Measurements from ENCODE around the gene CSGALNACT2. TPM values are rescaled to one million over a fixed set of nuclear protein-coding genes. Genes with fewer than 3 reads are reported as not detected.
"Not testable (repeated sequence)": the region's sequence is repeated elsewhere in the genome, so short reads cannot be mapped to it uniquely, and the experiment has no call there.

The CSGALNACT2 gene
- total RNA-seq, 1 donor from 2014 or later: 38.7 TPM

- H3K9me3 Mint-ChIP-seq (ENCODE audit: low read depth): peaks cover 16% of the 10 kb centered on the region
- no peaks in the 10 kb centered on the region for H3K27me3 Mint-ChIP-seq (ENCODE audit: low read depth)
- no peak overlapping the region for H3K4me3 Mint-ChIP-seq (ENCODE audit: unreplicated experiment)
- DNase-seq (ENCODE audit: low spot score): no peak
- no peaks in the 10 kb centered on the region for H3K4me1 Mint-ChIP-seq (ENCODE audit: low read depth)
- TF ChIP-seq CTCF (IDR thresholded peaks at IDR 0.05): no peak
- no peak overlapping the region for H3K27ac Mint-ChIP-seq (ENCODE audit: unreplicated experiment)
- H3K36me3 Mint-ChIP-seq (ENCODE audit: low read depth): peaks cover 45% of the 10 kb centered on the region
These were observed 39.4 kb downstream of the CSGALNACT2 start for GRCh38 chr10:43177595-43177994.

- Mint-ChIP-seq H3K9me3 (ENCODE audit: low read depth) (peaks cover 16% of the 10 kb centered on the region), H3K27me3 (ENCODE audit: low read depth) (no peaks in the 10 kb centered on the region), H3K27ac (ENCODE audit: unreplicated experiment) (no peak overlapping the region), H3K4me3 (ENCODE audit: unreplicated experiment) (no peak overlapping the region), H3K4me1 (ENCODE audit: low read depth) (peaks cover under 1% of the 10 kb centered on the region), H3K36me3 (ENCODE audit: low read depth) (peaks cover 50% of the 10 kb centered on the region)
- no peak for TF ChIP-seq CTCF (IDR thresholded peaks at IDR 0.05)
- no peak for DNase-seq (ENCODE audit: low spot score)
These were observed 42.9 kb downstream of the CSGALNACT2 start for GRCh38 chr10:43181146-43181545.

GRCh38 chr10:43183764-43184163 is 45.5 kb downstream of the CSGALNACT2 start:
- not testable (repeated sequence) for H3K4me3 Mint-ChIP-seq (ENCODE audit: unreplicated experiment); H3K4me1 Mint-ChIP-seq (ENCODE audit: low read depth); H3K9me3 Mint-ChIP-seq (ENCODE audit: low read depth); H3K27me3 Mint-ChIP-seq (ENCODE audit: low read depth); H3K27ac Mint-ChIP-seq (ENCODE audit: unreplicated experiment); DNase-seq (ENCODE audit: low spot score)
- peaks cover 36% of the 10 kb centered on the region for H3K36me3 Mint-ChIP-seq (ENCODE audit: low read depth)

GRCh38 chr10:43186150-43186549 is 47.9 kb downstream of the CSGALNACT2 start:
- no peak for DNase-seq (ENCODE audit: low spot score)
- Mint-ChIP-seq H3K4me1 (ENCODE audit: low read depth) (peaks cover 11% of the 10 kb centered on the region), H3K36me3 (ENCODE audit: low read depth) (peaks cover 22% of the 10 kb centered on the region), H3K9me3 (ENCODE audit: low read depth) (no peaks in the 10 kb centered on the region), H3K27ac (ENCODE audit: unreplicated experiment) (no peak overlapping the region), H3K27me3 (ENCODE audit: low read depth) (no peaks in the 10 kb centered on the region), H3K4me3 (ENCODE audit: unreplicated experiment) (no peak overlapping the region)
- no peak for TF ChIP-seq CTCF (IDR thresholded peaks at IDR 0.05)

GRCh38 chr10:43187213-43187612 is 49.0 kb downstream of the CSGALNACT2 start:
- Mint-ChIP-seq H3K27me3 (ENCODE audit: low read depth) (no peaks in the 10 kb centered on the region), H3K36me3 (ENCODE audit: low read depth) (peaks cover 15% of the 10 kb centered on the region), H3K4me3 (ENCODE audit: unreplicated experiment) (no peak overlapping the region), H3K4me1 (ENCODE audit: low read depth) (peaks cover 11% of the 10 kb centered on the region), H3K9me3 (ENCODE audit: low read depth) (no peaks in the 10 kb centered on the region), H3K27ac (ENCODE audit: unreplicated experiment) (no peak overlapping the region)
- no peak for DNase-seq (ENCODE audit: low spot score)
- TF ChIP-seq CTCF (IDR thresholded peaks at IDR 0.05): no peak

- Mint-ChIP-seq H3K36me3 (ENCODE audit: low read depth) (peaks cover 12% of the 10 kb centered on the region), H3K9me3 (ENCODE audit: low read depth) (no peaks in the 10 kb centered on the region)
These were observed 50.5 kb downstream of the CSGALNACT2 start for GRCh38 chr10:43188702-43189101.

More at GRCh38 chr10:43188702-43189101, 50.5 kb downstream of the CSGALNACT2 start:
- Mint-ChIP-seq H3K4me1 (ENCODE audit: low read depth) (peaks cover 11% of the 10 kb centered on the region), H3K27me3 (ENCODE audit: low read depth) (no peaks in the 10 kb centered on the region), H3K27ac (ENCODE audit: unreplicated experiment) (no peak overlapping the region), H3K4me3 (ENCODE audit: unreplicated experiment) (no peak overlapping the region)
- DNase-seq (ENCODE audit: low spot score): no peak
- TF ChIP-seq CTCF (IDR thresholded peaks at IDR 0.05): no peak
